ENCODE results near the gene DNAJC6. TPM values are rescaled to one million over a fixed set of nuclear protein-coding genes. Genes with fewer than 3 reads are reported as not detected.
A peak's percentile ranks its signal among the peaks of the same experiment; 100 is the strongest.

Gene DNAJC6
- total RNA-seq (1 to 10 TPM; 1.4 to 7.0 (median 4.3) TPM), polyA plus RNA-seq (under 1 TPM; 0.22 to 0.28 TPM), total RNA-seq (4.0 reads per million, percentile 21 among the genes with 10 or more reads in this experiment)

- Mint-ChIP-seq H3K4me1 (peaks cover 0 to 16% (median 11%) of the 10 kb centered on the region in 7 donors), H3K36me3 (peaks cover 0 to 6% (median 5%) of the 10 kb centered on the region in 5 donors), H3K27ac (peak within 1 kb of the TSS in 1 of 9 donors; percentile 38), H3K4me3 (peak within 1 kb of the TSS; percentile 26 to 78 (median 66)), H3K27me3 (peaks cover 39 to 72% (median 56%) of the 10 kb centered on the region in 5 donors), H3K9me3 (peaks cover 0 to 12% (median 4%) of the 10 kb centered on the region in 11 donors)
- H3K36me3 ChIP-seq (ENCODE audit: control insufficient read depth in 2 of 3, insufficient read depth in 3 of 3, low read length in 3 of 3) = no peaks in the 10 kb centered on the region
- ATAC-seq = peak; percentile 83
- ChIA-PET CTCF (interaction anchor here (0.7 to 1.2 kb wide), 3 partner anchors 13 to 289 kb away, joined by 3 to 4 read pairs (median 4); no protein-coding TSS in a partner anchor), POLR2A (interaction anchor here (0.6 kb wide), 1 partner anchor 188 kb away, joined by 3 read pairs; no protein-coding TSS in a partner anchor)
- peaks cover 0 to 5% of the 10 kb centered on the region in 2 donors for H3K27me3 ChIP-seq (ENCODE audit: control insufficient read depth in 2 of 2, insufficient read depth in 2 of 2, low read length in 2 of 2)
- intact Hi-C loops (cut with micrococcal nuclease) = loop anchor here in 1 of 2 donors (2.0 kb wide), 1 partner anchor 111 kb away; the partner anchor contains the start of genes LEPR and LEPROT
- no peak within 1 kb of the TSS for H3K4me3 ChIP-seq (ENCODE audit: low read length)
- peaks cover 0 to 3% of the 10 kb centered on the region in 2 donors for H3K4me1 ChIP-seq (ENCODE audit: control insufficient read depth in 2 of 2, insufficient read depth in 2 of 2, low read length in 2 of 2)
- H3K9me3 ChIP-seq (ENCODE audit: control insufficient read depth in 2 of 3, low read length in 3 of 3) = no peaks in the 10 kb centered on the region
- H3K27ac ChIP-seq (ENCODE audit: low read depth, low read length) = no peak within 1 kb of the TSS
- DNase-seq = peak in 8 of 9 donors; percentile 8 to 77 (median 32)
Observed at GRCh38 chr1:65309304-65310077, at the start of gene DNAJC6. Gene DNAJC6, plus strand, starts transcription at chr1:65309543. Its CDS starts 203 bp downstream, at chr1:65309746.

- Histone ChIP-seq H3K4me1 (ENCODE audit: control insufficient read depth in 2 of 2, insufficient read depth in 2 of 2, low read length in 2 of 2) (peaks cover 4 to 5% of the 10 kb centered on the region in 2 donors), H3K9me3 (ENCODE audit: control insufficient read depth in 2 of 3, low read length in 3 of 3) (no peaks in the 10 kb centered on the region), H3K36me3 (ENCODE audit: control insufficient read depth in 2 of 3, insufficient read depth in 3 of 3, low read length in 3 of 3) (no peaks in the 10 kb centered on the region), H3K4me3 (ENCODE audit: low read length) (no peak overlapping the region), H3K27ac (ENCODE audit: low read depth, low read length) (no peak overlapping the region), H3K27me3 (ENCODE audit: control insufficient read depth in 2 of 2, insufficient read depth in 2 of 2, low read length in 2 of 2) (no peaks in the 10 kb centered on the region)
- DNase-seq (no peak), ATAC-seq (no peak)
- CTCF ChIA-PET = no interaction called here
- POLR2A ChIA-PET = no interaction called here
- Mint-ChIP-seq H3K27me3 (peaks cover 0 to 27% (median 11%) of the 10 kb centered on the region in 5 donors), H3K4me3 (no peak overlapping the region), H3K9me3 (no peaks in the 10 kb centered on the region), H3K27ac (no peak overlapping the region), H3K36me3 (no peaks in the 10 kb centered on the region), H3K4me1 (peaks cover 10 to 41% (median 16%) of the 10 kb centered on the region in 7 donors)
- intact Hi-C loops (cut with micrococcal nuclease) = loop anchor here (10.0 kb wide), 2 partner anchors 1075 to 1185 kb away; no protein-coding TSS in a partner anchor
Observed at GRCh38 chr1:65259816-65260215, 49.5 kb upstream of the DNAJC6 start.

- Histone ChIP-seq H3K27me3 (ENCODE audit: control insufficient read depth in 2 of 2, insufficient read depth in 2 of 2, low read length in 2 of 2) (no peaks in the 10 kb centered on the region), H3K4me1 (ENCODE audit: control insufficient read depth in 2 of 2, insufficient read depth in 2 of 2, low read length in 2 of 2) (peaks cover 6 to 10% of the 10 kb centered on the region in 2 donors), H3K36me3 (ENCODE audit: control insufficient read depth in 2 of 3, insufficient read depth in 3 of 3, low read length in 3 of 3) (no peaks in the 10 kb centered on the region), H3K4me3 (ENCODE audit: low read length) (no peak overlapping the region), H3K9me3 (ENCODE audit: control insufficient read depth in 2 of 3, low read length in 3 of 3) (no peaks in the 10 kb centered on the region), H3K27ac (ENCODE audit: low read depth, low read length) (no peak overlapping the region)
- Mint-ChIP-seq H3K9me3 (no peaks in the 10 kb centered on the region), H3K4me1 (peaks cover 9 to 35% (median 13%) of the 10 kb centered on the region in 7 donors), H3K27ac (peak overlapping the region in 2 of 9 donors; percentile 31 to 59), H3K27me3 (peaks cover 0 to 25% (median 10%) of the 10 kb centered on the region in 5 donors), H3K4me3 (peak overlapping the region in 1 of 10 donors; percentile 12), H3K36me3 (no peaks in the 10 kb centered on the region)
- no peak for ATAC-seq
- POLR2A ChIA-PET = interaction anchor here (0.6 kb wide), 1 partner anchor 203 kb away, joined by 3 read pairs; no protein-coding TSS in a partner anchor
- peak in 1 of 9 donors; percentile 28 for DNase-seq
- CTCF ChIA-PET = no interaction called here
- intact Hi-C loops (cut with micrococcal nuclease) = no loop called here
Observed at GRCh38 chr1:65260851-65261473, 48.4 kb upstream of the DNAJC6 start.

GRCh38 chr1:65263286-65263685 is 46.1 kb upstream of the DNAJC6 start:
- POLR2A ChIA-PET = interaction anchor here (0.7 to 0.8 kb wide), 2 partner anchors 9 to 216 kb away, joined by 3 to 4 read pairs; no protein-coding TSS in a partner anchor
- intact Hi-C loops (cut with micrococcal nuclease) = no loop called here
- H3K27me3 Mint-ChIP-seq = peaks cover 13 to 42% (median 24%) of the 10 kb centered on the region in 5 donors
- no peak for ATAC-seq
- H3K27ac Mint-ChIP-seq = peak overlapping the region in 1 of 9 donors; percentile 2
- no peak overlapping the region for H3K4me3 Mint-ChIP-seq
- Histone ChIP-seq H3K9me3 (ENCODE audit: control insufficient read depth in 2 of 3, low read length in 3 of 3) (no peaks in the 10 kb centered on the region), H3K27ac (ENCODE audit: low read depth, low read length) (no peak overlapping the region), H3K27me3 (ENCODE audit: control insufficient read depth in 2 of 2, insufficient read depth in 2 of 2, low read length in 2 of 2) (no peaks in the 10 kb centered on the region), H3K36me3 (ENCODE audit: control insufficient read depth in 2 of 3, insufficient read depth in 3 of 3, low read length in 3 of 3) (no peaks in the 10 kb centered on the region), H3K4me3 (ENCODE audit: low read length) (no peak overlapping the region), H3K4me1 (ENCODE audit: control insufficient read depth in 2 of 2, insufficient read depth in 2 of 2, low read length in 2 of 2) (peaks cover 11 to 16% of the 10 kb centered on the region in 2 donors)
- H3K9me3 Mint-ChIP-seq = no peaks in the 10 kb centered on the region
- CTCF ChIA-PET = no interaction called here
- no peaks in the 10 kb centered on the region for H3K36me3 Mint-ChIP-seq
- no peak for DNase-seq
- H3K4me1 Mint-ChIP-seq = peaks cover 13 to 45% (median 19%) of the 10 kb centered on the region in 7 donors

- CTCF ChIA-PET = interaction anchor here (0.8 kb wide), 1 partner anchor 45 kb away, joined by 4 read pairs; the partner anchor contains the start of gene DNAJC6
- Histone ChIP-seq H3K4me1 (ENCODE audit: control insufficient read depth in 2 of 2, insufficient read depth in 2 of 2, low read length in 2 of 2) (peaks cover 11 to 16% of the 10 kb centered on the region in 2 donors), H3K4me3 (ENCODE audit: low read length) (no peak overlapping the region), H3K27ac (ENCODE audit: low read depth, low read length) (no peak overlapping the region), H3K27me3 (ENCODE audit: control insufficient read depth in 2 of 2, insufficient read depth in 2 of 2, low read length in 2 of 2) (no peaks in the 10 kb centered on the region), H3K36me3 (ENCODE audit: control insufficient read depth in 2 of 3, insufficient read depth in 3 of 3, low read length in 3 of 3) (no peaks in the 10 kb centered on the region), H3K9me3 (ENCODE audit: control insufficient read depth in 2 of 3, low read length in 3 of 3) (no peaks in the 10 kb centered on the region)
- Mint-ChIP-seq H3K36me3 (no peaks in the 10 kb centered on the region), H3K4me3 (peak overlapping the region; percentile 19 to 82 (median 59)), H3K4me1 (peaks cover 13 to 43% (median 19%) of the 10 kb centered on the region in 7 donors), H3K9me3 (no peaks in the 10 kb centered on the region), H3K27me3 (peaks cover 13 to 47% (median 24%) of the 10 kb centered on the region in 5 donors), H3K27ac (peak overlapping the region in 2 of 9 donors; percentile 2 to 33)
- DNase-seq (no peak), ATAC-seq (no peak)
- POLR2A ChIA-PET = interaction anchor here (0.7 to 3.8 kb wide), 3 partner anchors 10 to 217 kb away, joined by 3 to 25 read pairs (median 12); partner anchors contain the start of genes LEPR and LEPROT
- intact Hi-C loops (cut with micrococcal nuclease) = no loop called here
Observed at GRCh38 chr1:65264197-65264929, 45.0 kb upstream of the DNAJC6 start.

All from naive thymus-derived CD4-positive, alpha-beta T cell (primary cell).